Stimulated activated CD4-positive, alpha-beta T cell treated with anti-CD3 and anti-CD28 coated beads, Interleukin-4, amount 100 ng/mL, for 48 hours (primary cell): ENCODE results near the gene BBIP1.
A peak's percentile ranks its signal among the peaks of the same experiment; 100 is the strongest.
"Not testable (repeated sequence)": the region's sequence is repeated elsewhere in the genome, so short reads cannot be mapped to it uniquely, and the experiment has no call there.

Experiments used
- DNase-seq, 2 donors: peaks; one replicate each; pipeline ENCODE4 v3.0.0-alpha.2; 2020; ENCODE audit warnings: low read depth in 2 of 2

The BBIP1 gene

GRCh38 chr10:110923856-110924493 lies 5.0 kb upstream of the BBIP1 start:
- DNase-seq = no peak

- DNase-seq = no peak
These were observed 1.2 kb upstream of the BBIP1 start for GRCh38 chr10:110919971-110920881.

GRCh38 chr10:110919349-110919931 lies 460 bp upstream of the BBIP1 start, which contains the start of gene SHOC2:
Gene SHOC2 (plus strand): TSS chr10:110919604. CDS start chr10:110964359, 44,755 bp downstream.
- peak; percentile 95 to 99 for DNase-seq

GRCh38 chr10:110918269-110918642 lies 724 bp downstream of the BBIP1 start:
- DNase-seq = peak; percentile 77 to 89

- no peak for DNase-seq
These were observed 2.2 kb downstream of the BBIP1 start for GRCh38 chr10:110916554-110917346.

GRCh38 chr10:110915600-110915999 lies 3.4 kb downstream of the BBIP1 start:
- DNase-seq = not testable (repeated sequence)

GRCh38 chr10:110915035-110915434 lies 3.9 kb downstream of the BBIP1 start:
- DNase-seq = no peak

- no peak for DNase-seq
These were observed 4.5 kb downstream of the BBIP1 start for GRCh38 chr10:110914431-110914830.

GRCh38 chr10:110912374-110912773 lies 6.6 kb downstream of the BBIP1 start:
- DNase-seq = no peak

- no peak for DNase-seq
These were observed 8.8 kb downstream of the BBIP1 start for GRCh38 chr10:110910138-110910537.

GRCh38 chr10:110903280-110904278 lies 15.4 kb downstream of the BBIP1 start:
- DNase-seq = no peak

GRCh38 chr10:110901954-110902819 lies 16.8 kb downstream of the BBIP1 start:
- no peak for DNase-seq

GRCh38 chr10:110900983-110901382 lies 18.0 kb downstream of the BBIP1 start:
- DNase-seq = no peak

GRCh38 chr10:110898391-110898790 lies 20.6 kb downstream of the BBIP1 start:
- DNase-seq = no peak

GRCh38 chr10:110897184-110897583 lies 21.8 kb downstream of the BBIP1 start:
- DNase-seq = no peak

- no peak for DNase-seq
These were observed 25.3 kb downstream of the BBIP1 start for GRCh38 chr10:110893559-110894179.

GRCh38 chr10:110892602-110893288 lies 26.2 kb downstream of the BBIP1 start:
- DNase-seq = no peak

GRCh38 chr10:110887560-110887959 lies 31.4 kb downstream of the BBIP1 start:
- no peak for DNase-seq
